Measurements from ENCODE around the gene ENTREP1.

DNA sequence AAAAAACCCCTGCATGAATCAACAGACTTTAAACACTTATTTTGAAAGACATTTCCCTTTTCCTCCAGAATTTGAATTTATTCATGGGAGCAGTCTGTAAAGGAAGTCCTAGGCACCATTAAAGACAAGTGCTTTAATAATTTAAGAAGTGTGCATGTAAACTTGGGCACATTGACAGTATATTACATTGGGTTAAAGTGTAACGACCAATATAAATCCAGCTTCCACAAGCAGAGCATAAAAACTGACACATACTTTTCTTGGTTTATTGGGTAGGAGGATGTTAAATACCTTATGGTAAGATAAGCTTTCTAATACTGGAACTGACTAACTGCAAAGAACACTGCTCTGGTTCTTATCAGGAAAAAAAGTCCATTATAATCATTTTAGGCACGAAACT lies 1.2 kb upstream of the ENTREP1 start:
- TF ChIP-seq POLR2A (IDR thresholded peaks at IDR 0.05), result no peak
- TF ChIP-seq, protein P1, sequence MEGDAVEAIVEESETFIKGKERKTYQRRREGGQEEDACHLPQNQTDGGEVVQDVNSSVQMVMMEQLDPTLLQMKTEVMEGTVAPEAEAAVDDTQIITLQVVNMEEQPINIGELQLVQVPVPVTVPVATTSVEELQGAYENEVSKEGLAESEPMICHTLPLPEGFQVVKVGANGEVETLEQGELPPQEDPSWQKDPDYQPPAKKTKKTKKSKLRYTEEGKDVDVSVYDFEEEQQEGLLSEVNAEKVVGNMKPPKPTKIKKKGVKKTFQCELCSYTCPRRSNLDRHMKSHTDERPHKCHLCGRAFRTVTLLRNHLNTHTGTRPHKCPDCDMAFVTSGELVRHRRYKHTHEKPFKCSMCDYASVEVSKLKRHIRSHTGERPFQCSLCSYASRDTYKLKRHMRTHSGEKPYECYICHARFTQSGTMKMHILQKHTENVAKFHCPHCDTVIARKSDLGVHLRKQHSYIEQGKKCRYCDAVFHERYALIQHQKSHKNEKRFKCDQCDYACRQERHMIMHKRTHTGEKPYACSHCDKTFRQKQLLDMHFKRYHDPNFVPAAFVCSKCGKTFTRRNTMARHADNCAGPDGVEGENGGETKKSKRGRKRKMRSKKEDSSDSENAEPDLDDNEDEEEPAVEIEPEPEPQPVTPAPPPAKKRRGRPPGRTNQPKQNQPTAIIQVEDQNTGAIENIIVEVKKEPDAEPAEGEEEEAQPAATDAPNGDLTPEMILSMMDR (IDR thresholded peaks at IDR 0.05), result no peak
